T-helper 22 cell (primary cell): ENCODE data around the gene AGPS.
"Not testable (repeated sequence)": the region's sequence is repeated elsewhere in the genome, so short reads cannot be mapped to it uniquely, and the experiment has no call there.

Experiments
- DNase-seq: peaks from one replicate; pipeline ENCODE4 v3.0.0-alpha.2; 2020; ENCODE audit warnings: low read depth

Gene AGPS

DNA sequence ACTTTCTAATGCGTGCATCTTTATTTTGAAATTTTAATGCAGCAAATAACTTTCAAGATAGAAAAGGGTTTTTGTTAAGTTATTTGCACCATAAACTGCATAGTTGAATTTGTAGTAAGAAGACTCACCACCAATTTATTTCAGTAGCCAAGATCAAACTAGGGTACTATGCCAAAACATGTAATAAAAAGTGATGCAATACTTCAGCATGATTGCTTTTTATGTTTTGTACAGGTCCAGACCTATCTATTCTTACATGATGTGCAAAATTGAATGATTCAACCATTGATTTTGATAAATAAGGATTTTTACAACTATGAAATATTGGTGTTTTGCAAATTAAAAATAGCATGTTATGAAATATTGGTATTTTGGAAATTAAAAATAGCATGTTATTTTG, 26.7 kb downstream of the AGPS start:
- DNase-seq, result no peak

- DNase-seq, result no peak
Observed at GRCh38 chr2:177422271-177422670, 29.7 kb downstream of the AGPS start.

- not testable (repeated sequence) for DNase-seq
Observed at GRCh38 chr2:177424120-177424519, 31.5 kb downstream of the AGPS start.

GRCh38 chr2:177424620-177425019, 32.0 kb downstream of the AGPS start:
- not testable (repeated sequence) for DNase-seq

DNA sequence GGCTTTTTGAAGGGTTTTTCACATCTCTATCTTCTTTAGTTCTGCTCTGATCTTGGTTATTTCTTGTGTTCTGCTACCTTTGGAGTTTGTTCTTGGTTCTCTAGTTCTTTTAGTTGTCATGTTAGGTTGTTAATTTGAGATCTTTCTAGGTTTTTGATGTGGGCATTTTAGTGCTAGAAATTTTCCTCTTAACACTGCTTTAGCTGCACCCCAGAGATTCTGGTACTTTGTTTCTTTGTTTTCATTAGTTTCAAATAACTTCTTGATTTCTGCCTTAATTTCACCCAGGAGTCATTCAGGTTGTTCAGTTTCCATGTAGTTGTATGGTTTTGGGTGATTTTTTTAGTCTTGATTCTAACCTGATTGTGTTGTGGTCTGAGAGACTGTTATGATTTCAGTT, 34.7 kb downstream of the AGPS start:
- no peak for DNase-seq

DNA sequence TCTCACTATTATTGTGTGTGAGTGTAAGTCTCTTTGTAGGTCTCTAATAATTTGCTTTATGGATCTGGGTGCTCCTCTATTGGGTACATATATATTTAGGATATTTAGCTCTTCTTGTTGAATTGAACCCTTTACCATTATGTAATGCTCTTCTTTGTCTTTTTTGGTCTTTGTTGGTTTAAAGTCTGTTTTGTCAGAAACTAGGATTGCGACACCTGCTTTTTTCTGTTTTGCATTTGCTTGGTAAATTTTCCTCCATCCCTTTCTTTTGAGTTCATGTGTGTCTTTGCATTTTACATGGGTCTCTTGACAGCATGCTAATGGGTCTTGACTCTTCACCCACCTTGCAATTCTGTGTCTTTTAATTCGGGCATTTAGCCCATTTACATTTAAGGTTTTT, 35.4 kb downstream of the AGPS start:
- not testable (repeated sequence) for DNase-seq

DNA sequence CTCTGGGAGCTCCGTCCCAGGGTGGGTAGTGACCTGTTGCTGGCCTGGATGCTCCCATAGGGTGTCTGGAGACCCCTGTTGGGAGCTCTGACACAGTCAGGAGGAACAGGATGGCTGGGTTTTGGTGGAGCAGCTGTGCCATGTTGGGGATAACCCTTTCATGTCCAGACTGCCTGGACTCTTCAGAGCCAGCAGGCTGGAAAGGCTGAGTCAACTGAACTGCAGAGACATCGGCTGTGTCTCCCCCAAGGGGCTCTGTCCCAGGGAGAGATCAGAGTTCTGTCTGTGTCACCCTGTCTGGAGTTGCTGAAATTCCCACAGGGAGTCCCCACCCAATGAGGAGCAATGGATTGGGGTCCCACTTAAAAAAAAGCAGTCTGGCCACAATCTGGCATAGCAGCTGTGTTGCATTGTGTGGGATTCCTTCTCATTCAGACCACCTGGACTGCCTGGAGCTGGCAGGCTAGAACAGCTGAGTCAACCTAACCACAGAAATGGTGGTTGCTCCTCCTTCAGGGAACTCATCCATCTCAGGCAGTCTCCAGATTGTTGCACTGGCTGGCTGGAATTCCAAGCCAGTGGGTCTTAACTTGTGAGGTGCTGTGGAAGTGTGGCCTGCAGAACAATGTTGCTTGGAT, 37.2 kb downstream of the AGPS start:
- DNase-seq, result no peak

DNA sequence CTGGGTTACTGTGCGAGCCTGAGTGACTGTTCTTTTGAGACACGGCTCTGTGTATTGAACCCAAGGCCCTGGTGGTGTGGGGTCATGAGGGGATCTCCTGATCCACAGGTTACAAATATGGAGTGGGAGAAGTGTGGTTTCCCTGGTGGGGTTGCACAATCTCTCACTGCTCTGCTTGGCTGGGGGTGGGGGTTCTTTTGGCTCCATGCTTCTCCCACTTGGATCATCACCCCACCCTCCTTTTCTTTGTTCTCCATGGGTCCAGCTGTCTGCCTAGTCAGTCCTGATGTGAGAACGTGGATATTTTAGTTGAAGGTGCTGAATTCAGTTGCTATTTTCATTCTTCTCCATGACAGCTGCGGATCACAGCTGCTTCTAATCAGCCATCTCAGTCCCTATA, 37.8 kb downstream of the AGPS start:
- DNase-seq, result no peak

DNA sequence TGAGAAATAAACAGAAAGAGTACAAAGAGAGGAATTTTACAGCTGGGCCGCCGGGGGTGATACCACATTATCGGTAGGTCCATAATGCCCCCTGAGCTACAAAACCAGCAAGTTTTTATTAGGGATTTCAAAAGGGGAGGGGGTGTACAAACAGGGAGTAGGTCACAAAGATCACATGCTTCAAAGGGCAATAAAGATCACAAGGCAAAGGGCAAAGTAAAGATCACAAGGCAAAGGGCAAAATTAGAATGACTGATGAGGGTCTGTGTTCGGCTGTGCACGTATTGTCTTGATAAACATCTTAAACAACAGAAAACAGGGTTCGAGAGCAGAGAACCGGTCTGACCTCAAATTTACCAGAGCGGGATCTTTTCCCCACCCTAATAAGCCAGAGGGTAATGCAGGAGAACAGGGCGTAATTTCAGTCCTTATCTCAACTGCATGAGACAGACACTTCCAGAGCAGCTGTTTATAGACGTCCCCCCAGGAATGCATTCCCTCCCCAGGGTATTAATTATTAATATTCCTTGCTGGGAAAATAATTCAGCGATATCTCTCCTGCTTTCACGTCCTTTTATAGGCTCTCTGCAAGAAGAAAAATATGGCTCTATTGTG, 38.6 kb downstream of the AGPS start:
- not testable (repeated sequence) for DNase-seq

DNA sequence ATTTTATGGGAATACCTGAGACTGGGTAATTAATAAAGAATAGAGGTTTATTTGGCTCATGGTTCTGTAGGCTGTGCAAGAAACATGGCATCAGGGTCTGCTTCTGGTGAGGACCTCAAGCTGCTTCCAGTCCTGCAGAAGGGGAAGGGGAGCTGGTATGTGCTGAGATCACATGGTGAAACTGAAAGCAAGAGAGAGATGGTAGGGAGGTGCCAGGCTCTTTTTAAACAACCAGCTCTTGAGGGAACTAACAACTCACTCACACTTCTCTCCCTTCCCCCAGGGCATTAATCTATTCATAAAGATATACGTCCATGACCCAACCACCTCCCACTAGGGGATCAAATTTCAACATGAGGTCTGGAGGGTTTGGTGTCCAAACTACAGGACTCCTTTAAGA, 40.1 kb downstream of the AGPS start:
- no peak for DNase-seq

DNA sequence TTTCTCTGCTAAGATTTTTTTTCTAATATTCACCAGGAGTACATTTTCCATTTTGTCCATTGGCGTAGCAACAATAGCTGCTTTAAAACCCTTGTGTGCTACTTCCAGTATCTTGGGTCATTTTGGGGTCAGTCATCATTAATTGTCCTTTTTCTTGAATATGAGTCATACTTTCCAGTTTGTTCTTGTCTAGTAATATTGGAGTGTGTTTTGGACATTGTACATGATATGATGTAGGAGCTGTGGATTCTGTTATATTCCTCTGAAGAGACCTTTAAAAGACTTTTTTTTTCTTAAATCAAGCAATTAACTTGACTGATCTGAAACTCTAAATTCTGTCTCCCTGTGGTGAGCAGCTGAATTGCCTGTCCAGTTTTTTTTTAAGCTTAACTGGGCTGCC, 40.8 kb downstream of the AGPS start:
- no peak for DNase-seq

- DNase-seq, result no peak
Observed at GRCh38 chr2:177434475-177434874, 41.9 kb downstream of the AGPS start.

GRCh38 chr2:177445200-177445599, 52.6 kb downstream of the AGPS start:
- no peak for DNase-seq

- DNase-seq, result no peak
Observed at GRCh38 chr2:177448031-177448430, 55.5 kb downstream of the AGPS start.

GRCh38 chr2:177449159-177449558, 56.6 kb downstream of the AGPS start:
- no peak for DNase-seq

- DNase-seq, result no peak
Observed at GRCh38 chr2:177455187-177455586, 62.6 kb downstream of the AGPS start.

- DNase-seq, result not testable (repeated sequence)
Observed at GRCh38 chr2:177459756-177460155, 67.2 kb downstream of the AGPS start.

GRCh38 chr2:177460973-177461585, 68.5 kb downstream of the AGPS start:
- DNase-seq, result no peak

- no peak for DNase-seq
Observed at GRCh38 chr2:177464549-177464948, 72.0 kb downstream of the AGPS start.

- DNase-seq, result no peak
Observed at GRCh38 chr2:177465400-177466138, 73.0 kb downstream of the AGPS start.

- DNase-seq, result no peak
Observed at GRCh38 chr2:177466337-177467195, 74.0 kb downstream of the AGPS start.

- no peak for DNase-seq
Observed at GRCh38 chr2:177467646-177468045, 75.1 kb downstream of the AGPS start.
